H9 (cell line): ENCODE measurements around the gene BMPR2. TPM values are rescaled to one million over a fixed set of nuclear protein-coding genes. Genes with fewer than 3 reads are reported as not detected.
A peak's percentile ranks its signal among the peaks of the same experiment; 100 is the strongest.

ENCODE experiments used
- DNase-seq: peaks from one replicate; pipeline ENCODE4 v3.0.0-alpha.2; 2017
- H2AFZ ChIP-seq: one replicate; pipeline ENCODE4 v1.6.1; 2013; ENCODE audit warnings: mild to moderate bottlenecking, low read length, control low read depth, moderate library complexity
- H2AK5ac ChIP-seq: 2 replicates; pipeline ENCODE4 v1.6.1; 2013; ENCODE audit warnings: low read length, control low read depth, mixed read lengths; ENCODE audit not compliant: insufficient read length
- H2BK120ac ChIP-seq: one replicate; pipeline ENCODE4 v1.6.1; 2013; ENCODE audit warnings: low read depth, mild to moderate bottlenecking, low read length, control low read depth, inconsistent platforms; ENCODE audit not compliant: poor library complexity, severe bottlenecking
- H2BK12ac ChIP-seq: 2 replicates; pipeline ENCODE4 v1.6.1; 2013; ENCODE audit warnings: low read length, control low read depth, mixed read lengths, low read depth; ENCODE audit not compliant: insufficient read length
- H2BK15ac ChIP-seq: 2 replicates; pipeline ENCODE4 v1.6.1; 2013; ENCODE audit warnings: low read depth, low read length, control low read depth
- H2BK20ac ChIP-seq: one replicate; pipeline ENCODE4 v1.6.1; 2013; ENCODE audit warnings: low read depth, mild to moderate bottlenecking, low read length, control low read depth, inconsistent platforms; ENCODE audit not compliant: poor library complexity, severe bottlenecking
- H2BK5ac ChIP-seq: 2 replicates; pipeline ENCODE4 v1.6.1; 2013; ENCODE audit warnings: low read length, control low read depth, mixed read lengths; ENCODE audit not compliant: insufficient read length
- H3K14ac ChIP-seq: 2 replicates; pipeline ENCODE4 v1.6.1; 2013; ENCODE audit warnings: low read length, control low read depth; ENCODE audit not compliant: insufficient read depth
- H3K18ac ChIP-seq: 2 replicates; pipeline ENCODE4 v1.6.1; 2013; ENCODE audit warnings: low read depth, mild to moderate bottlenecking, mixed read lengths, low read length, control low read depth; ENCODE audit not compliant: insufficient read length
- H3K23ac ChIP-seq: 2 replicates; pipeline ENCODE4 v1.6.1; 2013; ENCODE audit warnings: low read length, control low read depth, mixed read lengths, low read depth; ENCODE audit not compliant: insufficient read length
- H3K23me2 ChIP-seq: 2 replicates; pipeline ENCODE4 v1.6.1; 2013; ENCODE audit warnings: low read depth, mild to moderate bottlenecking, mixed read lengths, low read length, control low read depth; ENCODE audit not compliant: insufficient read length, poor library complexity, severe bottlenecking
- H3K27ac ChIP-seq: 2 replicates; pipeline ENCODE4 v1.5.1; 2013; ENCODE audit warnings: low read length, control low read depth, mixed read lengths, low read depth; ENCODE audit not compliant: insufficient read length
- H3K27me3 ChIP-seq: 2 replicates; pipeline ENCODE4 v1.6.1; 2013; ENCODE audit warnings: low read length, control low read depth, inconsistent platforms; ENCODE audit not compliant: insufficient read depth
- H3K4ac ChIP-seq: 2 replicates; pipeline ENCODE4 v1.6.1; 2013; ENCODE audit warnings: low read depth, mild to moderate bottlenecking, control low read depth, inconsistent platforms, low read length, moderate library complexity
- H3K4me1 ChIP-seq: 2 replicates; pipeline ENCODE4 v1.6.1; 2013; ENCODE audit warnings: low read length, control low read depth, inconsistent platforms; ENCODE audit not compliant: insufficient read depth
- H3K4me2 ChIP-seq: 2 replicates; pipeline ENCODE4 v1.6.1; 2013; ENCODE audit warnings: low read length, control low read depth, mixed read lengths; ENCODE audit not compliant: insufficient read length, insufficient read depth
- H3K56ac ChIP-seq: 2 replicates; pipeline ENCODE4 v1.6.1; 2013; ENCODE audit warnings: low read depth, mild to moderate bottlenecking, mixed read lengths, low read length, control low read depth; ENCODE audit not compliant: insufficient read length
- H3K79me1 ChIP-seq: 2 replicates; pipeline ENCODE4 v1.6.1; 2013; ENCODE audit warnings: low read depth, mild to moderate bottlenecking, moderate library complexity, low read length, control low read depth, inconsistent platforms; ENCODE audit not compliant: insufficient read depth, poor library complexity, severe bottlenecking
- H3K79me2 ChIP-seq: 2 replicates; pipeline ENCODE4 v1.6.1; 2013; ENCODE audit warnings: low read length, control low read depth, inconsistent platforms; ENCODE audit not compliant: insufficient read depth
- H3K9ac ChIP-seq: 2 replicates; pipeline ENCODE4 v1.6.1; 2013; ENCODE audit warnings: low read length, control low read depth, mixed read lengths; ENCODE audit not compliant: insufficient read length; ENCODE audit errors: extremely low read depth
- H3K9me3 ChIP-seq: one replicate; pipeline ENCODE4 v1.6.1; 2013; ENCODE audit warnings: low read depth, low read length, inconsistent platforms; ENCODE audit not compliant: control insufficient read depth
- H3T11ph ChIP-seq: one replicate; pipeline ENCODE4 v1.6.1; 2013; ENCODE audit warnings: mild to moderate bottlenecking, low read length, control low read depth, inconsistent platforms
- H4K20me1 ChIP-seq: one replicate; pipeline ENCODE4 v1.6.1; 2013; ENCODE audit not compliant: control insufficient read depth, insufficient read length, insufficient read depth
- H4K5ac ChIP-seq: 2 replicates; pipeline ENCODE4 v1.6.1; 2013; ENCODE audit warnings: low read depth, mild to moderate bottlenecking, mixed read lengths, low read length, control low read depth; ENCODE audit not compliant: insufficient read length
- H4K8ac ChIP-seq: replicated peaks from 2 replicates; pipeline ENCODE4 v1.6.1; 2013; ENCODE audit warnings: low read length, control low read depth, mixed read lengths, low read depth; ENCODE audit not compliant: insufficient read length
- H4K91ac ChIP-seq: 2 replicates; pipeline ENCODE4 v1.6.1; 2013; ENCODE audit warnings: low read depth, mild to moderate bottlenecking, moderate library complexity, mixed read lengths, low read length, control low read depth; ENCODE audit not compliant: insufficient read length
- H3K27ac Mint-ChIP-seq, 3 experiments: 2 replicates in 2 of 3; 3 replicates in 1 of 3; pipeline ENCODE4 v1.8.0; 2020 to 2021; ENCODE audit warnings: mixed read lengths in 3 of 3, mild to moderate bottlenecking in 1 of 3, moderate library complexity in 1 of 3
- H3K27me3 Mint-ChIP-seq: 2 replicates; pipeline ENCODE4 v1.8.0; 2021; ENCODE audit warnings: low read depth, mild to moderate bottlenecking, moderate library complexity, mixed read lengths
- H3K36me3 Mint-ChIP-seq, 3 experiments: 2 replicates in 2 of 3; 3 replicates in 1 of 3; pipeline ENCODE4 v1.8.0; 2020 to 2021; ENCODE audit warnings: low read depth in 3 of 3, mixed read lengths in 3 of 3; ENCODE audit not compliant: insufficient read depth in 1 of 3
- H3K4me1 Mint-ChIP-seq, 2 experiments: 2 replicates each; pipeline ENCODE4 v1.8.0; 2020; ENCODE audit warnings: mixed read lengths in 2 of 2
- H3K4me3 Mint-ChIP-seq, 2 experiments: 2 replicates in 1 of 2; 3 replicates in 1 of 2; pipeline ENCODE4 v1.8.0; 2020 to 2021; ENCODE audit warnings: mild to moderate bottlenecking in 2 of 2, mixed read lengths in 2 of 2, moderate library complexity in 1 of 2
- H3K9me3 Mint-ChIP-seq, 2 experiments: 2 replicates in 1 of 2; 3 replicates in 1 of 2; pipeline ENCODE4 v1.8.0; 2020; ENCODE audit warnings: mild to moderate bottlenecking in 2 of 2, mixed read lengths in 2 of 2, moderate library complexity in 1 of 2
- CTCF ChIP-seq: fragments of 200-600 bp; sonication (generic); conservative IDR thresholded peaks from 3 replicates; pipeline ENCODE4 v1.8.0; 2021; ENCODE audit warnings: antibody characterized with exemption, mild to moderate bottlenecking
- WGBS: extraction: QIAGEN DNeasy Blood & Tissue Kit; methylation state at CpG from one replicate; pipeline ENCODE4 v1.1.7; 2013; ENCODE audit warnings: missing lambda C conversion rate, low lambda C conversion rate, mixed read lengths; ENCODE audit not compliant: insufficient read length; ENCODE audit errors: extremely low coverage; 5-methylcytosine and 5-hydroxymethylcytosine counted together
- total RNA-seq: library from RNA; stranded (reverse); gene quantifications from 2 replicates; pipeline ENCODE4 v1.2.1, GENCODE V29; 2021

Gene BMPR2
- total RNA-seq, 1 experiment from 2014 or later: 17.3 TPM

GRCh38 chr2:202592566-202592965 is 216.4 kb downstream of the BMPR2 start:
- no peak overlapping the region for H3K4me3 Mint-ChIP-seq
- H3K4me1 Mint-ChIP-seq: peaks cover 17 to 27% of the 10 kb centered on the region in 2 experiments
- H3K4me2 ChIP-seq: no peak overlapping the region
- no peak overlapping the region for H3K18ac ChIP-seq
- H3K56ac ChIP-seq: no peak overlapping the region
- no peaks in the 10 kb centered on the region for H3K27me3 ChIP-seq
- H2BK20ac ChIP-seq: no peak overlapping the region
- H2BK15ac ChIP-seq: no peak overlapping the region
- no peaks in the 10 kb centered on the region; a peak in 1 of 7 replicates for H3K36me3 Mint-ChIP-seq
- H2AFZ ChIP-seq: no peak overlapping the region
- no peaks in the 10 kb centered on the region for H3K27me3 Mint-ChIP-seq
- no peak overlapping the region for H3K27ac ChIP-seq
- H3K4ac ChIP-seq: no peak overlapping the region
- H3K79me2 ChIP-seq: no peaks in the 10 kb centered on the region
- no peak overlapping the region for H4K91ac ChIP-seq
- no peak for TF ChIP-seq CTCF
- H3K9me3 ChIP-seq: no peaks in the 10 kb centered on the region
- H3K23me2 ChIP-seq: no peaks in the 10 kb centered on the region
- H3K14ac ChIP-seq: no peak overlapping the region
- no peak overlapping the region for H2BK12ac ChIP-seq
- no peak overlapping the region for H3T11ph ChIP-seq
- no peaks in the 10 kb centered on the region for H4K20me1 ChIP-seq
- H3K27ac Mint-ChIP-seq: peak overlapping the region in 1 of 3 experiments; percentile 52; a peak in 1 of 7 replicates
- no peak overlapping the region for H2BK120ac ChIP-seq
- H3K4me1 ChIP-seq: no peaks in the 10 kb centered on the region
- no peaks in the 10 kb centered on the region for H3K9me3 Mint-ChIP-seq
- no peak overlapping the region for H3K9ac ChIP-seq
- H3K23ac ChIP-seq: no peak overlapping the region
- DNase-seq: no peak
- no peak overlapping the region for H4K8ac ChIP-seq
- H2AK5ac ChIP-seq: no peak overlapping the region
- no peaks in the 10 kb centered on the region for H3K79me1 ChIP-seq
- no peak overlapping the region for H2BK5ac ChIP-seq
- H4K5ac ChIP-seq: no peak overlapping the region
- WGBS: no CpG with 5 or more reads among the region's 2 CpGs
